Activated CD8-positive, alpha-beta T cell treated with anti-CD3 and anti-CD28 coated beads for 36 hours (primary cell): ENCODE results near the gene LRRC43. TPM values are rescaled to one million over a fixed set of nuclear protein-coding genes. Genes with fewer than 3 reads are reported as not detected.

Source experiments
- ATAC-seq: fragments of 200-7000 bp; cut with Tn5 transposase; one replicate; pipeline ENCODE4 v1.10.0; 2021; ENCODE audit warnings: mild to moderate bottlenecking, moderate library complexity
- CTCF ChIA-PET: fragments of 350-600 bp; sonication (Branson Sonifier 250); formaldehyde crosslinking; loops from one replicate; lab custom pipeline; 2021; ENCODE audit warnings: antibody characterized with exemption; lab: Charles Lee
- POLR2A ChIA-PET: fragments of 350-600 bp; sonication (Branson Sonifier 250); formaldehyde crosslinking; loops from one replicate; lab custom pipeline; 2021; ENCODE audit warnings: antibody characterized with exemption; lab: Charles Lee
- DNase-seq: peaks from one replicate; pipeline ENCODE4 v3.0.0-alpha.2; 2020
- H3K27ac Mint-ChIP-seq: one replicate; pipeline ENCODE4 v1.8.0; 2021; ENCODE audit warnings: mild to moderate bottlenecking, mixed read lengths
- H3K27me3 Mint-ChIP-seq: one replicate; pipeline ENCODE4 v1.8.0; 2021; ENCODE audit warnings: mixed read lengths
- H3K36me3 Mint-ChIP-seq: one replicate; pipeline ENCODE4 v1.8.0; 2021; ENCODE audit warnings: low read depth, mixed read lengths
- H3K4me1 Mint-ChIP-seq: one replicate; pipeline ENCODE4 v1.8.0; 2021; ENCODE audit warnings: low read depth, mixed read lengths
- H3K4me3 Mint-ChIP-seq: one replicate; pipeline ENCODE4 v1.8.0; 2021; ENCODE audit warnings: mild to moderate bottlenecking, moderate library complexity, mixed read lengths
- H3K9me3 Mint-ChIP-seq: one replicate; pipeline ENCODE4 v1.8.0; 2021; ENCODE audit warnings: mixed read lengths
- CTCF ChIP-seq: fragments of 200-600 bp; IDR thresholded peaks from one replicate; pipeline ENCODE4 v1.8.0; 2022; ENCODE audit warnings: antibody characterized with exemption, mild to moderate bottlenecking
- intact Hi-C: fragments of 100-400 bp; cut with micrococcal nuclease; formaldehyde crosslinking; loops from one replicate; pipeline ENCODE4 v1.10.0; 2022
- total RNA-seq, 2 experiments: library from RNA; stranded (reverse); gene quantifications; one replicate each; pipeline ENCODE4 v1.2.3, GENCODE V29; 2021

The LRRC43 gene
- total RNA-seq, 2 experiments from 2014 or later = not detected

- peaks cover 18% of the 10 kb centered on the region for H3K4me1 Mint-ChIP-seq
- no peak overlapping the region for H3K27ac Mint-ChIP-seq
- DNase-seq (no peak), ATAC-seq (no peak)
- CTCF ChIA-PET = interaction anchor here (1.3 to 1.4 kb wide), 2 partner anchors 14 to 15 kb away, joined by 3 to 4 read pairs; no protein-coding TSS in a partner anchor
- intact Hi-C loops = no loop called here
- peaks cover 19% of the 10 kb centered on the region for H3K36me3 Mint-ChIP-seq
- H3K27me3 Mint-ChIP-seq = no peaks in the 10 kb centered on the region
- no peak overlapping the region for H3K4me3 Mint-ChIP-seq
- TF ChIP-seq CTCF = no peak
- POLR2A ChIA-PET = interaction anchor here (0.8 kb wide), 1 partner anchor 10 kb away, joined by 4 read pairs; no protein-coding TSS in a partner anchor
- no peaks in the 10 kb centered on the region for H3K9me3 Mint-ChIP-seq
These were observed 47.9 kb downstream of the LRRC43 start for GRCh38 chr12:122230798-122231197.

GRCh38 chr12:122232691-122233090 is 49.8 kb downstream of the LRRC43 start:
- DNase-seq (no peak), ATAC-seq (no peak)
- Mint-ChIP-seq H3K4me3 (no peak overlapping the region), H3K4me1 (peaks cover 8% of the 10 kb centered on the region), H3K9me3 (no peaks in the 10 kb centered on the region), H3K27me3 (no peaks in the 10 kb centered on the region), H3K27ac (no peak overlapping the region), H3K36me3 (peaks cover 23% of the 10 kb centered on the region)
- no peak for TF ChIP-seq CTCF
- POLR2A ChIA-PET = no interaction called here
- CTCF ChIA-PET = interaction anchor here (0.9 kb wide), 1 partner anchor 41 kb away, joined by 3 read pairs; no protein-coding TSS in a partner anchor
- intact Hi-C loops = no loop called here

GRCh38 chr12:122235741-122236140 is 52.8 kb downstream of the LRRC43 start:
- ATAC-seq = no peak
- intact Hi-C loops = no loop called here
- Mint-ChIP-seq H3K27me3 (no peaks in the 10 kb centered on the region), H3K9me3 (no peaks in the 10 kb centered on the region), H3K4me3 (no peak overlapping the region), H3K4me1 (peaks cover 2% of the 10 kb centered on the region), H3K27ac (no peak overlapping the region), H3K36me3 (peaks cover 25% of the 10 kb centered on the region)
- ChIA-PET CTCF (interaction anchor here (1.7 kb wide), 1 partner anchor 120 kb away, joined by 6 read pairs; no protein-coding TSS in a partner anchor), POLR2A (interaction anchor here (0.6 to 1.2 kb wide), 2 partner anchors 98 to 322 kb away, joined by 3 read pairs; no protein-coding TSS in a partner anchor)
- no peak for DNase-seq
- TF ChIP-seq CTCF = no peak

- POLR2A ChIA-PET = no interaction called here
- no peak for DNase-seq
- Mint-ChIP-seq H3K9me3 (no peaks in the 10 kb centered on the region), H3K27me3 (no peaks in the 10 kb centered on the region), H3K4me3 (no peak overlapping the region), H3K27ac (no peak overlapping the region), H3K4me1 (peaks cover 3% of the 10 kb centered on the region), H3K36me3 (peaks cover 20% of the 10 kb centered on the region)
- CTCF ChIA-PET = interaction anchor here (1.0 kb wide), 1 partner anchor 24 kb away, joined by 3 read pairs; no protein-coding TSS in a partner anchor
- no peak for ATAC-seq
- no peak for TF ChIP-seq CTCF
- intact Hi-C loops = no loop called here
These were observed 55.9 kb downstream of the LRRC43 start for GRCh38 chr12:122238861-122239260.

GRCh38 chr12:122243965-122244364 is 61.0 kb downstream of the LRRC43 start:
- peak; percentile 28 for ATAC-seq
- Mint-ChIP-seq H3K27me3 (no peaks in the 10 kb centered on the region), H3K4me3 (peak overlapping the region; percentile 65), H3K27ac (peak overlapping the region; percentile 92), H3K36me3 (peaks cover 10% of the 10 kb centered on the region), H3K9me3 (no peaks in the 10 kb centered on the region), H3K4me1 (peaks cover 19% of the 10 kb centered on the region)
- intact Hi-C loops = no loop called here
- DNase-seq = no peak
- TF ChIP-seq CTCF = no peak
- ChIA-PET CTCF (interaction anchor here (1.0 to 1.9 kb wide), 4 partner anchors 13 to 93 kb away, joined by 3 to 7 read pairs (median 4); no protein-coding TSS in a partner anchor), POLR2A (interaction anchor here (0.7 to 1.7 kb wide), 4 partner anchors 17 to 257 kb away, joined by 3 to 7 read pairs (median 4); no protein-coding TSS in a partner anchor)
